HG03097 (cell line): ENCODE measurements around the gene RMND5B.
A peak's percentile ranks its signal among the peaks of the same experiment; 100 is the strongest.

Source experiments
- ATAC-seq: cut with Tn5 transposase; IDR thresholded peaks from one replicate; pipeline ENCODE4 v1.9.1; 2021; ENCODE audit not compliant: unreplicated experiment, low FRiP score

RMND5B gene

DNA sequence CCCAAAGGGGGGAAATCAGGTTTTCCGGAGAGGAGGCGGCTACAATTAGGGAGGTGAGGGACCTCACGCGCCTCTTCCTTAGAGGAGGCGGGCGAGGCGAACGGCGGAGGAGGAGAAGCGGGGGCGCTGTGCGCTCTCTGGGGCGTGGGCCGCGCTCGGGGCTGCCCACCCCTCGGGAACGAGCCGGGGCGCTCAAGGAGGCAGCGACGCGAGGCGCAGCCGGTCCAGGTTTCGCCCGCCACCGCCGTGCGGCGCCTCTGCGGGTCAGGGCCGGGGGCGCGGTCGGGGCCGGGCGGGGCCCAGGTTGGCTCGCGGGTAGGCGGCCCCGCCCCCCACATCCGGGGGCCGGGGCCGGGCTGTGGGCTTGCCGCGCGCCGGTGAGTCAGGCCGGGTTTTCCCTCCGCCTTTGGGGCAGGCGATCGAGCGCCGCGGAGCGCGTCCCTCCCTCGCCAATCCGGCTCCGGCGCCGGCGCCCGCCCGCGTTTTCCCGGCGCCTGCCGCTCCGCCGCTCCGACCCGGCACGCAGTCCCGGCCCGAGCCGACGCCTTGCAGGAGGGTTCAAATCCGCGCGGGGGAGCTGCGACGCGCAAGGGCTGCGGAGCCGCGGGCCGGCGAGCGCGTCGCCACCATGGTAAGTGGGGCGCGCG is 17.6 kb upstream of the RMND5B start, which contains the start of gene N4BP3:
Gene N4BP3 (plus strand): TSS at position 392 of the 647 bp plus-strand sequence. CDS start 6,052 bp downstream, outside the sequence.
- ATAC-seq, result peak; percentile 58

DNA sequence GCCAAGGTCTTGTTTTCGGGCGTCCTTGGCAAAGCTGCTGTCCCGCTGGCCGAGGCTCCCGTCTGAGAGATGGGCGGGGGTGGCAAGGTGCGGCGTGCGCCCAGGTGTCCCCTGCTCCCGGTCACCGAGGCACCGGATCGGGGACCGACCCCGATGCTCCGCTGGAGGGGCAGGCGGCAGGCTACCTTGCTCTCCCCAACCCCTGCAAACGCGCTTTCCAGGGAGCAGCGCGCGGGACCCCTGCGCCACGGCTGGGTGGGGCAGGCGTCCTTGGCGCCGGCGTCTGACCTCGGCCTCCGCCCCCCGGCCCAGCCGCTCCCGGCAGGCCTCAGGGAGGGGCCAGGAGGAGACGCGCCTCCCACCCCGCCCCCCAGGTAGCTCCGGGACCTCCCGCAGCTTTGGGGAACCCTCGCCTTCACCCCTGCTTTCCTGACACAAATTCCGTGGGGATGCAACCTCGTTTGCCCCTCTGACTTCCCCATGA is 16.9 kb upstream of the RMND5B start:
- no peak for ATAC-seq

DNA sequence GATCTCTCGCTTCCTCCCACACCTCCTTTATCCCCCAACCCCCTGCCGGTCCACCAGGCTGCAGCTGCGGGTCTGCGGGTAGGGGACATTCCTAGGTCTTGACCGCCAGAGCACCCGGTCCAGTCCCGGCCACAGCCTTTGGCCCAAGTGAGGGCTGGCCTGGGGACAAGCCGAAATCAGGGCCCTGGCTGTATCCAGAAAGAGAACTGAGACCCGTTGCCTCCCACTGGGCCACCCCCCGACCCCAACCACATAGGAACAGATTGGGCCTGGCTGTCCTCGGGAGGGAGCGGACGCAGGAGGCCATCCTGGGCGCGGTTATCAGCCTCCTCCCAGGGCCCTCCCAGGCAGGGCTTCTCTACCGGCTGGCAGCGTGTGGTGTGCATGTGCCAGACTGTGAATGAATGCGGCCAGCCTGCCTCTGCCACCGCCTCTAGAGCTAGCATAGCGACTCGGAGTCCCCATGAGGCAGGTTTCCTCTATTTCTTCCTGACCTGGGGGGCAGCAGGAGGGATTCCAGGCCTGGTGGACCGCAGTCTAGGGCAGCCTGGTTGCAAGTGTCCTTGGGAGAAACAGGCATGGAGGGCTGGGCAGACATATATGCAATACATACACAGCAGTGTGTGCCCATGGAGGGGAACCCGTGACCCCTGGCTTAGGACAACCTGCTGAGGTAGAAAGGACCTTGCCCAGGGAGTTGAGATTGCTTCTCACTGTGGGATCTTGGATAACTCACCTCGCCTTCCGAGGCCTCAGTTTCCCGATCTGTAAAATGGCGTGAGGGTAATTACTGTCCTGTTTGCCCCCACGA is 16.3 kb upstream of the RMND5B start:
- no peak for ATAC-seq

DNA sequence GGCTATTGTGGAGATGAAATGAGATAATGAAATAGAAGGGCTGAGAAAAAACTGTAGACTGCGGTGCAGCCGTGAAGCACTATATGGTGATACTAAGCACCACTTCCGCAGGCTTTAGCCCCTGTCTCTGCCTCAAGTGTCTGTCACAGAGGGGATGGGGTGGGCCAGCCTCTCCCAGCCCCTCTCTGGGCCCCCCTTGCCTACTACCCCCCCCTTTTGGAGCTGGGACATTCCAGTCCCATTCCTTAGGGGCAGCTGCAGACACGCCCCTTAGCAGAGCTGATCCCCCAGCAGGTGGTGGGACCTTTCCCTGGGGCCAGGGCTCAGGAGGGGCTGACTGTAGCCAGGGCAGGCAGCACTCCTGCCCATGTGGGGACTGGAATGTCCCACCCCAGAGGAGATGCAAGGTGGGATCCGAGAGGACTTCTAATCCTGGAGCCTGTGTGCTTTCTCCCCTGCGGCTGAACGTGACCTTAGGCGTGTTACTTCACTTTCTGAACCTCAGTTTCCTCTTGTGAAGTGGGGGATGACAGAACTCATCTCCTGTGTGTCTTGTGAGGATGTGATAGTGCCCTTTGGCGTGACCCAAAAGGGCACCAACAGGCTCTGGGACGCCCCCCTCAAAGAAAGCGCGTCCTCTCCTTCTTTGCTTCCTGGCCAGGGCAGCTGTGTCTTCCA is 15.5 kb upstream of the RMND5B start:
- ATAC-seq, result no peak

DNA sequence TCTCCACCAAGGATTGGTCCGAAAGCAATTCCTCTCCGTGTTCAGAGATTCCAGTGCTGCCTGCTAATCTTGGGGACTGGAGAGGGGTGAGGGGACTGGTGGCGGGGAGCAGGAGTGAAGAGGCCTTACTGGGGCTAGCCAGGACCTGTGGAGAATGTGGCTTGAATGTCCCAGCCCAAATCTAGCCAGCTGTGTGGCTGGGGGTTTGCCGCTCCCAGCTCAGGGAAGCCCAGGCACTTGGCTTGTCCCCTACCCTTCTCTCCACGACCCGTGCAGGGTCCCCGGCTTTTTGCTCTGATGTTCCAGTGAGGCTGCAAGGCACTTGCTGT is 15.0 kb upstream of the RMND5B start:
- ATAC-seq, result no peak

DNA sequence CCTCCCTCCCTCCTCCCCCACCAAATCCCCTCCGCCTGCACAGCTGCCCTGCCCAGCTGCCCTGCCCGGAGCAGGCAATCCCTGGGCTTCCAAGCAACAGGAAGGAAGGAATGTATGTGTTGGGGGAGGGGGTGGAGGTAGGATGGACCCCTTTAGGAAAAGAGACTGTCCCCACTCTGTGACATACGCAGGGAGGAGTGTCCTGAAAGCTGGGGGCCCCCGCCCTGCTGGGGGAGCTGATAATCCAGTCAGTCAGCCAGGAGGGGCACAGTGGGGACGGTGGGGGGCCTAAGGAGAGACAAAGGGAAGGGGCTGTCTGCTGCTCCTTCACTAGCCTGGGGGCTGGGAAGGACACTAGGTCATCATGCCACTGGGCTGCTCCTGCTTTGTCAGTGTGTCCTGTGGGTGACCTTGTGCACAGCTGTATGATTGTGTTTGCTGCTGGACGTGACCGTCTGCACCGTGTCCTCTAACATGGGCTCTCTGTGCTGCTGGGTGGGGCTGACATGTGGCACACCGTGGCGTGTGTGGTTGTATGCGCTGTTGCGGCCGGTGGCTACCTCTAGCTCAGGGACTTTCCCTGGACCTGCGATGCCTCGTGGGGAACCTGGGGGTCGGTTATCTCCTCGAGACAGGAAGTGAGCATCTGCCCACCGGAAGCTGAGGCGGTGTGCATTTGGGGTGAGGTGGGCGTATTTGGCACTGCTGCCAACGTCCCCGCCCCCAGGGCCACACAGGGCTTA is 14.5 kb upstream of the RMND5B start:
- peak; percentile 28 for ATAC-seq

DNA sequence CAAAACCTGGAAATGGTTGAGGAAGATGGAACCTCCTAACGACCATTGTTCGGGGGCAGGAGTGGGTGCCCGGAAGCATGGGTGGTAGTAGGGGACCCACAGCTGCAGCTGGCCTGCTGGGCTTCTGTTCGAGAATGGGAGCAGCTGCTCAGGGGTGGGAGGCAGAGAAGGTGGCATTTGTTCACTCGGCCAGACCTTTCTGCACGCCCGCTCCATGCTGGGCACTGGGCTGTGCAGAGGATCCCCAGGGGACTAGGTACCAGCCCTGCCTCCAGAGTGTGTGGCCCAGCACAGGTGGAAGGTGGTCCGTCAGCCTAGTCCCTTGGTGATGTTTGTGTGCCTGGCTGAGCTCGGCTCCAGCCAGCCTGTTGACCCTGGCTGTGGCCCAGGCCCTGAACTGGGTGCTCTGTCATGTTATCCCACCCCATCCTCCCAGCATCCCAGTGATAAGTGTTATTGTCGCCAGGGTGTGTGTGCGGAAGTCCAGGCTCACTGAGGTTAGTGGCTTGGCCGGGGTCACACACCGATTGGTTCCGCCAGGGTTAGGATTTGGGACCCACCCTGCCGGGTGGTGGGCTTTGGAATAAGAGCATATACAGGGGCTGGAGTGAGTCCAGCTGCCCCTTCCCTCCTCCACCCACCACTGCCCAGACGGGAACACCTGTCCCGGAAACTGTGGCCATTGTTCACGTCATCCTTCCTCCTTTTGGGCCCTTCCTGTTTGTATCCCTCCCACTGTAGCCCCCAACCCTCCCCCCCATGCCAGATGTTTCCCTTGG is 12.7 kb upstream of the RMND5B start:
- no peak for ATAC-seq

DNA sequence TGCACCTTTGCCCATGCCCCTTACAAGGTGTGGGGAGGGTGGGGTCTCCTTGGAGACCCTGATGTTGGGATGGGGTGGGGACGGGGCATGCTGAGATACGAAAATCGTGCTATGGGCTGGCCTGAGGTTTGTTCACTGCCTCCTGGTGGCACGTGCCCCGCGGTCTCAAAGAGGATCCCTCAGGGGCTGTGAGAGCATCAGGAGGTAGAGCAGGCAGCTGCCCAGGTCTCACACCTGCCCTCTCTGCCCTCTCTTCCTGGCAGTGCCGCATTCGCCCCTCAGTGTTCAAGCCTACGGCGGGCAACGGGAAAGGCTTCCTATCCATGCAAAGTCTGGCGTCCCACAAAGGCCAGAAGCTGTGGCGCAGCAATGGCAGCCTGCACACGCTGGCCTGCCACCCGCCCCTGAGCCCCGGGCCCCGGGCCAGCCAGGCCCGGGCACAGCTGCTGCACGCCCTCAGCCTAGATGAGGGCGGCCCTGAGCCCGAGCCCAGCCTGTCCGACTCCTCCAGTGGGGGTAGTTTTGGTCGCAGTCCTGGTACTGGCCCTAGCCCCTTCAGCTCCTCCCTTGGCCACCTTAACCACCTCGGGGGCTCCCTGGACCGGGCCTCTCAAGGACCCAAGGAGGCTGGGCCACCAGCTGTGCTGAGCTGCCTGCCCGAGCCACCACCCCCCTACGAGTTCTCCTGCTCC is 10.8 kb upstream of the RMND5B start:
- ATAC-seq, result no peak

DNA sequence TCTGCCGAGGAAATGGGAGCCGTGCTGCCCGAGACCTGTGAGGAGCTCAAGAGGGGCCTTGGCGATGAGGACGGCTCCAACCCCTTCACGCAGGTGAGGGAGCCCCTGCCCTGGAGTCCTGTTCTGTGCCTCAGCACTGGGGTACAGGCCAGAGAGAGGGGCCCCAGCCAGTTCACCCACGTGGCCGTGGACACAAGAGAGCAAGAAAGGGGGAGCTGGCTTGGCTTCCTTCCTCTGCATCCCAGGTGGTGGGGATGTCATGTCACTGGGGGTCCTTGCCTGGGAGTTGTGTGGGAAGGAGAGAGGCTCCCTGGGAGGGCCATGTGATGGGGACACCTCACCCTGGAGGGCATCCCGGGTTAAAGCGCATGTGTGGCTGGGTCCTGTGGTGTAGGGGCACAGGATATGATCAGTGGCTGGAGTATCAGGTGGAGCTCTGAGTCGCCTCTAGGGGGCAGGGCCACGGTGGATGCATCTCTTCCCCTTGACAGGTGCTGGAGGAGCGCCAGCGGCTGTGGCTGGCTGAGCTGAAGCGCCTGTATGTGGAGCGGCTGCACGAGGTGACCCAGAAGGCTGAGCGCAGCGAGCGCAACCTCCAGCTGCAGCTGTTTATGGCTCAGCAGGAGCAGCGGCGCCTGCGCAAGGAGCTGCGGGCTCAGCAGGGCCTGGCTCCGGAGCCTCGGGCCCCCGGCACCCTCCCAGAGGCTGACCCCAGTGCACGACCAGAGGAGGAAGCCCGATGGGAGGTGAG is 10.0 kb upstream of the RMND5B start:
- ATAC-seq, result peak; percentile 72

DNA sequence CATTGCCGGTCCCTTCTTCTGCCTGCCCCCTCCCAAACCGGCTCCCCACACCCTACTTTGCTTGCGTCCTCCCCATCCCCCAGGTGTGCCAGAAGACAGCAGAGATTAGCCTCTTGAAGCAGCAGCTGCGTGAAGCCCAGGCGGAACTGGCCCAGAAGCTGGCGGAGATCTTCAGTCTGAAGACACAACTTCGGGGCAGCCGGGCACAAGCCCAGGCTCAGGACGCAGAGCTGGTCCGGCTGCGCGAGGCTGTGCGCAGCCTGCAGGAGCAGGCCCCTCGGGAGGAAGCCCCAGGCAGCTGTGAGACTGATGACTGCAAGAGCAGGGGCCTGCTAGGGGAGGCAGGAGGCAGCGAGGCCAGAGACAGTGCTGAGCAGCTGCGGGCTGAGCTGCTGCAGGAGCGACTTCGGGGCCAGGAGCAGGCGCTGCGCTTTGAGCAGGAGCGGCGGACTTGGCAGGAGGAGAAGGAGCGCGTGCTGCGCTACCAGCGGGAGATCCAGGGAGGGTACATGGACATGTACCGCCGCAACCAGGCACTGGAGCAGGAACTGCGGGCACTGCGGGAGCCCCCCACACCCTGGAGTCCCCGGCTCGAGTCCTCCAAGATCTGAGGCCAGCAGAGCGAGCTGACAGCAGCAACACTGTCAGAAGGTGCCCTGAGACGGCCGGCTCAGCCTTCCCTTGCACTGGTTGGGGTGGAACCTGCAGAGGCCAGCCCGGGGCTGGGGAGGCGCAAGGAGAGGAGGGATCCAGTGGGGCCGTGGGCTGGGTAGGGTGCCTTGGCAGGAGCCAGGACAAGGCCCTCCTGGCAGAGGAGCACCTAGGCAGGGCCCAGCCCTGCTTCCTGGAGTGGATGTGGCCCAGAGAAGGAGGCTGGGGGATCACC is 9.2 kb upstream of the RMND5B start:
- ATAC-seq, result no peak

DNA sequence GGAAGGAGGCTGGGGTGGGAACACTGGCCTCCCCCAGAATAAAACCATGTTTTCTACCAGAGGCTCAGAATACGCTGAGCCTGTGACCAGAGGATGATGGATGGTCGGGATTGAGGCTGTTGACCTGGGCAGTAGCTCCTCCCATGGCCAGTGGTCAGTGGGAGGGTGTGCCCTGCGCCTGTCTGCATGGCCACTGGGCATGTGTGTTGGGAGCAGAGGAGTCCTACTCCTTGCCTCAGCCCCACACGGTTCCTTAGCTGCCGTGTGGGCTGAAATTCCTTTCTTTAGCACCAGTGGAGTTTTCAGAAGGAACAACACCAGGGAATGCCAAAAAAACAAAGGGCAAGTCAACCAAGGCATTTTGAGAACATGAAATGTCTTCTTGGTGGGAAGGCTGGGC is 8.5 kb upstream of the RMND5B start:
- no peak for ATAC-seq

DNA sequence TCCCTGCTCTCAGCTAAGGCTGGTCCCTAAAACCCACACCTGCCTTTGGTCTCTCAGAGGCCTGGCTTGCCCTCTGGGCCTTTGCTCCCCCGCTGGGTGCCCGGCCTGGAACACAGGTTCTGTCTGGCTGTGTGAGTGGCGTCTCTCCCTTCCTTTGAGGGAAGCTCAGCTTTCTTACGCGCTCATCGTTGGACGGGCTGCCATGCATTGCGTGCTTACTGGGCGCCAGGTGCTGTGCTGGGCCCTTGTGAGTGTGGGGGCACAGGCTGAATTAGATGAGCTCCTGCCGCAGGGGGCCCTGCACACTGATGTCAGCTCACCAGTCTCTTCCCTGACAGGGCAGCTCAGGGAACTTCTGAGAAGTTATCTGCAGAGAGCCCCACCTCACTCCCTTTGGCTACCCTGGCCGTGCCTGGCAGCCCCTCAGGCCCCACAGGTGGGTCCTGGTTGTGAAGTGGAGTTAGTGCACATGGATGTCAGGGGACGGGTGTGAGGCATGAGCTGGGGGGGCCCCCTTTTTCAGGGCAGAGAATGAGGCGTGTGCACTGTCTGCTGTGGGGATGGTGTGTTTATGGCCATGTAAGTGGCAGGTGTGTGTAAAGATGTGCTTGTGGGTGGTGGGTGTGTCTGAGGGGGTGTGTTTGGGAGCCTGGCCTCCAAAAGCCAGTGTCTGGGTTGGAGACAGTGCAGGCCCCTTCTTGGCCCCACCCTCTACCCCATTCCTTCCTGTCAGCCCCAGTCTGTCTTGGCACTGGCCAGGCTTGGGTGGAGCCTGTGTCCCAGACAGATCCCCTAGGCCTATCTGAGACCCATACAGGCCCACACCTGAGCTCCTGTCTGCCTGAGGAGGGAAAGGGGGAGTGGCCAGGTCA is 7.5 kb upstream of the RMND5B start:
- ATAC-seq, result no peak

DNA sequence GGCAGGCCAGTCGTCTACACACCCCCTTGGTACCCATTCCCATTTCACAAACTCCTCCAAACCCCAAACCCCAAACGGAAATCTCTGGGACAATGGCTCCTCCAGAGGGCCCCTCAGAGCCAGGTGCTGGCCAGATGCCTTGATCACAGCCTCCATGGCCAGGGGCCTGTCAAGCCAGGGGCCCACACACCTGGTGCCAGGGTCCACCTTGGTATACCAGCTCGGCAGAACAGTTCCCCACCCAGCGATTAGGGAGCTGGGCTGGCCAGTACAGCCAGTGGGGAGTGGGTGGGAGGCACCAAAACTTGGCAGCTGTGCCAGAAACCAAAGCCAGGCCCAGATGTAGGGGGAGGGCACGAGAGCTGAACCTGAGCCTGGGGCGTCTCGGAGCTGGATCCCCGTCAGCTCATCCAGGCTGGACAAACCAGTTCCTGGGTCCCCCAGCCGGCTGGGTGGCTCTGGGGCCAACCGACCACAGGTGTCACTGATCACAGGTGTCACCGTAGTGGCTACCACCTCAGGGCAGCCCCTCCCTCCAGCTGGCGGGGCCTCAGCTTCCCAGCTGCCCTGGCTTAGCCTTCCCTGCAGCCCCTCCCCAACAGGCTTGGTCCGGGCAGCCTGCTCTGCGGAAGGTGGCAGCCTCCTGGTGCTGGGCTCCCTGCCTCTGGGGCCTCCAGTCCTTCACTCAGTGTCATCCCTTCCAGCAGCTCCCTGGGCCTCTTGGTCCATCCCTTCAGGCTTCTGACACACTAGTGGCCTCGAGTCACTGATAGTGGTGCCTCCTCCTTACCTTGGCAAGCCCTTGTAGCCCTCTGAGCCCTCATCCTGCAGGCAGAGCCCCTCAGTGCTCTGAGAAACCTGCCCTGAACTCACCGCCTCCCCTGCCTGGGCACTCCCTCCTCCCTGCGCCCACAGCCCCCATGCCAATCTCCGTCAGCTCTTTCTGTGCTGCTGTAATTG is 6.6 kb upstream of the RMND5B start:
- no peak for ATAC-seq

DNA sequence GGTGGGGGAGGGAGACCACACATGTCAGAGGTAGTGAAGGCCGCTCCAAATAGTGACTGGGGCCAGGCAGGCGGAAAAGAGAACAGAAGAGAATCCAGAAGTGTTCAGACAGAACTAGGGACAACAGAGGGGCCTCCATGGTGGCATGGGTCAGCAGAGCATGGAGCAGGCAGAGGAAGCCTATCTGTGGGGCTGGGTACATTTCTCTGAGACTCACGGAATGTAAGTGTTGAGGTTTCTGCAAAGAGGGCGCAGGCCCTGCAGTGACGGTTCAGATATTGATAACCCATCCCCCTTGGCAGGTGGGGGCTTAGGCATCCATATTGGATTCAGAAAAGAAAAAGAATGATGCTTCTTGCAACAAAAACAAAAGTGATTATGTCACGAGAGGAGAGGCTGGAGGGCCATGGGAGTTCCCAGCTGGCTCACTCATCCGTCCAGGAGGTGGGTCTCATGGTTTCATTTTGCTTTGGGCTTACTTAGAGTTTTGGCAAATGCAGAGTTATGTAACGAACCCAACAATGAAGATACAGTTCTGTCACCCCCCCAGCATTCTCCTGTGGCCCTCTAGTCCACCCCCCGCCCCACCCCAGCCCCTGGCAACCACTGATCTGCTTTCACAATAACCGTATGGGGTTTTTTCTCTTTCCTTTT is 5.4 kb upstream of the RMND5B start:
- no peak for ATAC-seq

DNA sequence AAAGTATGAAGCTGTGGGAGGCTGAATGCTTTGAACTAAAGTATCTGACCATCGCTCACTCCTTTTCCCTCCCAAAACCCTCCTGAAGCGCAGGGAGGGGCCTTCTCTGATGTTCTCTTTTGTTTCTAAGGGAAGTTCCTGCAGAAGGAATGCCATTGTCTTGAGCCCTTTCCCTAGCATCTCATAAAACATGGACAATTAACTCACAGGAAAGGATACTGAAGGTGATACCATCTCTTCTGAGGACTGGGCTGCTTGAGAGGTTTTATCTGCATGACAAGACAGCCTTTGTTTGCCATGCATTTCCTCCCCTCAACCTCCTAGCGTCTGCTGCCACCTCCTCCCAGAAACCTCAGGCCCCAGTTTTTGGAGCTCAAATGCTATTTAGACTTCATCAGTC is 4.3 kb upstream of the RMND5B start:
- no peak for ATAC-seq
